ENCODE measurements around the gene MGAT3.

DNA sequence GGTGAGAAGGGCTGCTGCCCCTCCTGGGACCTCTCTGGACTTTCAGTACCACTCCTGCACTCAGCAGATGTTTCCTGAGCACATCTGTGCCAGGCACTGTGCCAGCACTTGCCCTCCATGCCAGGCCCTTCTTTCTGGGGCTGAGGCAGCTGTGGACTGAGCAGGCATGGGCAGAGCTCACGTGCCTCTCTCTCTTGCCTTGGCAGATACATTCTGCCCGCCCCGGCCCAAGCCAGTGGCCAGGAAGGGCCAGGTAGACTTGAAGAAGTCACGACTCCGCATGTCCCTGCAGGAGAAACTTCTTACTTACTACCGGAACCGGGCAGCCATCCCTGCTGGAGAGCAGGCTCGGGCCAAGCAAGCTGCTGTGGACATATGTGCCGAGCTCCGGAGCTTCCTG, 55.2 kb downstream of the MGAT3 start:
- TF ChIP-seq, protein P1, sequence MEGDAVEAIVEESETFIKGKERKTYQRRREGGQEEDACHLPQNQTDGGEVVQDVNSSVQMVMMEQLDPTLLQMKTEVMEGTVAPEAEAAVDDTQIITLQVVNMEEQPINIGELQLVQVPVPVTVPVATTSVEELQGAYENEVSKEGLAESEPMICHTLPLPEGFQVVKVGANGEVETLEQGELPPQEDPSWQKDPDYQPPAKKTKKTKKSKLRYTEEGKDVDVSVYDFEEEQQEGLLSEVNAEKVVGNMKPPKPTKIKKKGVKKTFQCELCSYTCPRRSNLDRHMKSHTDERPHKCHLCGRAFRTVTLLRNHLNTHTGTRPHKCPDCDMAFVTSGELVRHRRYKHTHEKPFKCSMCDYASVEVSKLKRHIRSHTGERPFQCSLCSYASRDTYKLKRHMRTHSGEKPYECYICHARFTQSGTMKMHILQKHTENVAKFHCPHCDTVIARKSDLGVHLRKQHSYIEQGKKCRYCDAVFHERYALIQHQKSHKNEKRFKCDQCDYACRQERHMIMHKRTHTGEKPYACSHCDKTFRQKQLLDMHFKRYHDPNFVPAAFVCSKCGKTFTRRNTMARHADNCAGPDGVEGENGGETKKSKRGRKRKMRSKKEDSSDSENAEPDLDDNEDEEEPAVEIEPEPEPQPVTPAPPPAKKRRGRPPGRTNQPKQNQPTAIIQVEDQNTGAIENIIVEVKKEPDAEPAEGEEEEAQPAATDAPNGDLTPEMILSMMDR (IDR thresholded peaks at IDR 0.05; ENCODE audit: insufficient read depth, low read length, poor library complexity, severe bottlenecking), result no peak
- no peak for TF ChIP-seq EZH2phosphoT487 (conservative IDR thresholded peaks at IDR 0.05; ENCODE audit: low read length)

Measured in SU-DHL-6 (cell line).